Activated CD8-positive, alpha-beta memory T cell treated with anti-CD3 and anti-CD28 coated beads for 1 hour (primary cell): Measurements from ENCODE around the gene LMF2.
"Not testable (repeated sequence)": the region's sequence is repeated elsewhere in the genome, so short reads cannot be mapped to it uniquely, and the experiment has no call there.

Experiments
- DNase-seq, 2 donors: peaks; one replicate each; pipeline ENCODE4 v3.0.0-alpha.2; 2020; ENCODE audit warnings: low read depth in 1 of 2; ENCODE audit errors: extremely low read depth in 1 of 2

LMF2 gene

GRCh38 chr22:50524676-50525103 lies 17.2 kb upstream of the LMF2 start:
- DNase-seq, result no peak

GRCh38 chr22:50523806-50524675 lies 16.5 kb upstream of the LMF2 start:
- DNase-seq, result no peak

- DNase-seq, result no peak
Measured at GRCh38 chr22:50523458-50523805, 15.9 kb upstream of the LMF2 start.

GRCh38 chr22:50522806-50523438 lies 15.4 kb upstream of the LMF2 start:
- no peak for DNase-seq

GRCh38 chr22:50522208-50522805 lies 14.8 kb upstream of the LMF2 start:
- no peak for DNase-seq

GRCh38 chr22:50521710-50522109 lies 14.2 kb upstream of the LMF2 start:
- DNase-seq, result no peak

- DNase-seq, result no peak
Measured at GRCh38 chr22:50520826-50521453, 13.4 kb upstream of the LMF2 start.

- DNase-seq, result not testable (repeated sequence)
Measured at GRCh38 chr22:50520184-50520583, 12.7 kb upstream of the LMF2 start.

GRCh38 chr22:50519151-50519550 lies 11.6 kb upstream of the LMF2 start:
- no peak for DNase-seq

GRCh38 chr22:50518606-50519005 lies 11.1 kb upstream of the LMF2 start:
- no peak for DNase-seq

GRCh38 chr22:50517495-50518260 lies 10.2 kb upstream of the LMF2 start:
- no peak for DNase-seq

- DNase-seq, result no peak
Measured at GRCh38 chr22:50516891-50517290, 9.4 kb upstream of the LMF2 start.

- no peak for DNase-seq
Measured at GRCh38 chr22:50516068-50516467, 8.6 kb upstream of the LMF2 start.

- DNase-seq, result no peak
Measured at GRCh38 chr22:50513175-50513574, 5.7 kb upstream of the LMF2 start.

- DNase-seq, result no peak
Measured at GRCh38 chr22:50508897-50509296, 1.4 kb upstream of the LMF2 start.

GRCh38 chr22:50507991-50508884 lies 736 bp upstream of the LMF2 start, which contains the start of gene NCAPH2:
TSS of gene NCAPH2 (plus strand) at chr22:50508224. CDS start at chr22:50508338, 114 bp downstream.
- peak; percentile 94 to 97 for DNase-seq

GRCh38 chr22:50506611-50507420 lies 686 bp downstream of the LMF2 start:
- DNase-seq, result no peak

- no peak for DNase-seq
Measured at GRCh38 chr22:50505776-50506610, 1.5 kb downstream of the LMF2 start.
